ENCODE measurements around the gene P3H4.
A peak's percentile ranks its signal among the peaks of the same experiment; 100 is the strongest.

P3H4 gene

DNA sequence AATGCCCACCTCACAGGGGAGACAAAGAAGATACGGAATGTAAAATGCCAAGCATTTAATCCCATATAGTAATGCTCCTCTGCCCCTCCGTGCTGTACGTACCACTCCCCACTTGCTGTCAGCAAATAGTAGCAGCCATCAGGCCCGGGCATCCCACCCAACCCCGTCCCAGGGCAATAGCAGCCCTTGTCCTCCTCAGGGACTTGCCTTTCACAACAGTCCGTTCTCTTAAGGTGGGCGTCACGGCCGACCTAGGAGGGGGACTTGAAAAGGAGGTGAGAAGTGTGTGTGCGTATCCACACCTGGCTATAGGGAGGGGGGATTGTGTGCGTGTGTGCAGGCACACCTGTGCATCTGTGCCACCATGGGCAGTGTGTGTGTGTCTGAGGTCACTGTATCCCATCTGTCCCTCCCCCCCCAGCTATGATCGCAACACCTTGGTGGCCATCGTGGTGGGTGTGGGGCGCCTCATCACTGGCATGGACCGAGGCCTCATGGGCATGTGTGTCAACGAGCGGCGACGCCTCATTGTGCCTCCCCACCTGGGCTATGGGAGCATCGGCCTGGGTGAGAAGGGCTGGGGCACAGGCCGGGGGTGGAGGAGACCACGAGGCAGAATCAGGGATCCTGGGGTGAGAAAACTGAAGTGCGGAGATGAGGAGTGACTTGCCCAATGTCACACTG, 5.0 kb upstream of the P3H4 start:
- TF ChIP-seq, protein P1, sequence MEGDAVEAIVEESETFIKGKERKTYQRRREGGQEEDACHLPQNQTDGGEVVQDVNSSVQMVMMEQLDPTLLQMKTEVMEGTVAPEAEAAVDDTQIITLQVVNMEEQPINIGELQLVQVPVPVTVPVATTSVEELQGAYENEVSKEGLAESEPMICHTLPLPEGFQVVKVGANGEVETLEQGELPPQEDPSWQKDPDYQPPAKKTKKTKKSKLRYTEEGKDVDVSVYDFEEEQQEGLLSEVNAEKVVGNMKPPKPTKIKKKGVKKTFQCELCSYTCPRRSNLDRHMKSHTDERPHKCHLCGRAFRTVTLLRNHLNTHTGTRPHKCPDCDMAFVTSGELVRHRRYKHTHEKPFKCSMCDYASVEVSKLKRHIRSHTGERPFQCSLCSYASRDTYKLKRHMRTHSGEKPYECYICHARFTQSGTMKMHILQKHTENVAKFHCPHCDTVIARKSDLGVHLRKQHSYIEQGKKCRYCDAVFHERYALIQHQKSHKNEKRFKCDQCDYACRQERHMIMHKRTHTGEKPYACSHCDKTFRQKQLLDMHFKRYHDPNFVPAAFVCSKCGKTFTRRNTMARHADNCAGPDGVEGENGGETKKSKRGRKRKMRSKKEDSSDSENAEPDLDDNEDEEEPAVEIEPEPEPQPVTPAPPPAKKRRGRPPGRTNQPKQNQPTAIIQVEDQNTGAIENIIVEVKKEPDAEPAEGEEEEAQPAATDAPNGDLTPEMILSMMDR (IDR thresholded peaks at IDR 0.05; ENCODE audit: low read depth, low read length, missing control alignments), result no peak
- DNase-seq (ENCODE audit: low read depth), result no peak
- in situ Hi-C loops (cut with HindIII; ENCODE audit: low sequenced_read_pairs), result no loop called here
- H3K4me3 ChIP-seq (ENCODE audit: low read depth, low read length), result no peak overlapping the region

DNA sequence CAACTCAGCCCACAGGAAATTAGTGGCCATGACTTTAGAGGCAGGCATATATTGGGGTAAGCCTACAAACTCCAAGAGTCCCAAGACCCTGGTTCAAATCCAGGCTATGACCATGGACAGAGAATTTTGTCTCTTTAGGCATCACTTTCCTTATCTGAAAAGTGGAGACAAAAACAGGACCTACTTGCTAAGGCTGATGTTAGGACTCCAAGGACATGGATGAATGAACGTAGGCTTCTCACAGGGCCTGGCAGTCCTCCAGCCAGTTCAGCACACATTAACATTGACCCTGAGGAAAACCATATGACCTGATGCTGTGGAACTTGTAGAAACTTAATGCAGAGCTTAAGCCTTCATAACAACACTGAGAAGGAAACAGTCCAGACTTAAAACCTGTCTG, 2.4 kb upstream of the P3H4 start:
- in situ Hi-C loops (cut with HindIII; ENCODE audit: low sequenced_read_pairs), result no loop called here
- no peak for DNase-seq (ENCODE audit: low read depth)
- TF ChIP-seq, protein P1 (IDR thresholded peaks at IDR 0.05; ENCODE audit: low read depth, low read length, missing control alignments), result no peak
- H3K4me3 ChIP-seq (ENCODE audit: low read depth, low read length), result peak overlapping the region; percentile 89

DNA sequence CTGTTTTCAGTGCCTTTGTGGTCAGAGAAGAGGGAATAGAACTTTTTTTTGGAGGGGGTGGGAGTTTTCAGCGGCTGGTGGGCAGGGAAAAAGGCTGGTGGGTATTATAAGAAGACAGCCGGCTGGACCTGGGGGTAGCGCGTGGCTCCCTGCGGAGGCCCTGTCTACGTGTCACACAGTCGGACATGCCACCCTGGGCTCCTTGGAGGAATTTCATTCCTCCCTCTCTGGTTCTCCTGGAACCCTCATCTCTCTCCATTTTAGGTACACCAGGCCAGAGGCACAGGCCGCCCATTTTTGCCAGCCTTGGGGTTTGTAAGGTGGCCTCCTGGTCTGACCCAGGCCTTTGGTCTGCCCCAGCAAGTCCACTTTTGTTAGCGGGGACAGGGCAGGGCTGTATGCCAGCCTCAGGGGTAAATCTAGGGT, 2.0 kb upstream of the P3H4 start:
- H3K4me3 ChIP-seq (ENCODE audit: low read depth, low read length), result peak overlapping the region; percentile 89
- TF ChIP-seq, protein P1 (IDR thresholded peaks at IDR 0.05; ENCODE audit: low read depth, low read length, missing control alignments), result no peak
- no peak for DNase-seq (ENCODE audit: low read depth)
- in situ Hi-C loops (cut with HindIII; ENCODE audit: low sequenced_read_pairs), result no loop called here

DNA sequence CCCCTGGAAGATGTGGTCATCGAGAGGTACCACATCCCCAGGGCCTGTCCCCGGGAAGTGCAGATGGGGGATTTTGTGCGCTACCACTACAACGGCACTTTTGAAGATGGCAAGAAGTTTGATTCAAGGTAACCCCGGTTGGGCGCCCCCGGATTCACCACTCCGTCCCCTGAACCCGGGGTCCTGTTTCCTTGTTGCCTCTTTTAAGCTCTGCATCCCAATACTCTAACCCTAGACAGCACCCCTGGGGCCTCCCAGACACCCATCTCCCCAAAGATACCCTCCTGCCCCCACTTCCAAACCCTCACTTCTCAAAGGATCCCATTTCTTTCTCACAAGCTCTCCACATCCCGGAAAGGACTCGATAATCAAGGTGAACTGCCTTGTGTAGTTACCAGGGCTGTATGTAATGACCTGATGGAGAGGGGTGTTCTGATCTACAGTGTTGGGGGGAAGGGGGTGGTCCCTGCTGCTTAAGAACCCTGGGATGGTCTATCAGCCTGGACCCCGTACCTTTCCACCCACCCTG, 1.5 kb upstream of the P3H4 start:
- TF ChIP-seq, protein P1 (IDR thresholded peaks at IDR 0.05; ENCODE audit: low read depth, low read length, missing control alignments), result no peak
- H3K4me3 ChIP-seq (ENCODE audit: low read depth, low read length), result peak overlapping the region; percentile 89
- in situ Hi-C loops (cut with HindIII; ENCODE audit: low sequenced_read_pairs), result no loop called here
- no peak for DNase-seq (ENCODE audit: low read depth)

DNA sequence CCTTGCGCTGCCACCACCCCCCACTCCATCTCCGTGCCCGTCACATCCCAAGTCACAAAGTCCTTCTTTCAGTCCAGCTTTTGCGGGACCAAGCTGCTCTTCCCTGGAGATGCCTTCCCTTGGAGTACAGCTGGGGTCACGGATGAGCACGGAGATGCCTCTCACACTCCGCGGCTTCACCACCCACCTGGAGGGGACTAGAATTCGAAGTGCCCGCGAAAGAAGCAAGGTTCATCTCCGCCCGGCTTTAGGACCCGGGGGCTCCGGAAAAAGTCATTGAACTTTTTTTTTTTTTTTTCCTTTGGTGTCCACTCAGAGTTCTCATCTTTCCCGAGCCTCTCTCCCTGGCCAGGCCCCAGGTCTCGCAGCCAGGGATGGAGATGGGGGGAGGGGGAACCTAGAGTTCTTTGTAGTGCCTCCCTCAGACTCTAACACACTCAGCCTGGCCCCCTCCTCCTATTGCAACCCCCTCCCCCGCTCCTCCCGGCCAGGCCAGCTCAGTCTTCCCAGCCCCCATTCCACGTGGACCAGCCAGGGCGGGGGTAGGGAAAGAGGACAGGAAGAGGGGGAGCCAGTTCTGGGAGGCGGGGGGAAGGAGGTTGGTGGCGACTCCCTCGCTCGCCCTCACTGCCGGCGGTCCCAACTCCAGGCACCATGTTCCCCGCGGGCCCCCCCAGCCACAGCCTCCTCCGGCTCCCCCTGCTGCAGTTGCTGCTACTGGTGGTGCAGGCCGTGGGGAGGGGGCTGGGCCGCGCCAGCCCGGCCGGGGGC, 817 bp upstream of the P3H4 start, which contains the start of gene FKBP10:
Gene FKBP10 (plus strand): TSS at position 624 of the 771 bp plus-strand sequence. CDS start 31 bp downstream, at position 655.
- TF ChIP-seq, protein P1 (IDR thresholded peaks at IDR 0.05; ENCODE audit: low read depth, low read length, missing control alignments), result no peak
- in situ Hi-C loops (cut with HindIII; ENCODE audit: low sequenced_read_pairs), result no loop called here
- H3K4me3 ChIP-seq (ENCODE audit: low read depth, low read length), result peak within 1 kb of the TSS; percentile 89
- peak; percentile 74 for DNase-seq (ENCODE audit: low read depth)

DNA sequence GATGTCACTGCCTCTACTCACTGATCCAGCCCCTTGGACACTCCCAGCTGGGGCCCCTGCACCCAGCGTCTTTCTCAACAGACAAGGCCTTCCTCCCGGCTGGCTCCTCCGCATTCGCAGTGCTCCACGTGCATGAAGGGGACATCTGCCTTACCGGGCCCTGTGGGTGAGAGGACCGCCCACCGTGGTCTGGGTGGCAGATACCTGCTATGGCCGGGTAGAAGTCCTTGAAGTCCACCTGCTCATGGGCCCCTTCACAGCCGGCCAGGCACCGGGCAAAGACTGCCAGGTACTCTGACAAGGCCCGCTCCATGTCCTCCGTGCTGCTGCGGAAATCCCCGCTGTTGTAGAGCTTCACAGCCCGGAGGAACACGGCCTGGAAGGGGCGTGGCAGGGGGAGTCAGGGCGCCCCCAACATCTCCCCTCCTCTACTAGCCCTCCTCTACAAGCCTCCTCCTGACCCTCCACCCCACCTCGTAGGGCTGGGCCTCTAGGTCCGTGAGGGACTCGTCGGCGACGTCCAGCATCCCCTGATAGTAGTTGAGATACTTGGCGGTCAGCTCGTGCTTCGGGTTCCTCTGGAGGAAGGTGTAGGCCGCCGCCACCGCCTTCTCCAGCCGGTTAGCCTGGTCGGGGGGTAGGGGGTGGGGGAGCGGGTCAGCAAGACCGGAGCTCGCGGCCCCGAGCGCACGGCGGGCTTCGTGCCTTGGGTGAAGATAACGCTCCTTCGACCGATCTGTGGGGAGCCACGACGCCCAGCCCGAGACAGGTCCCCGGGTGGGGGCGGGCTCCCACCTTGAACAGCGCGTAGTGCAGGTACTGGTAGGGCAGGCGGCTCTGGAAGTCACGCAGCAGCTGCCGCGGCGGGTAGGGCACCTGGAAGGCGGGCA, 845 bp downstream of the P3H4 start:
- TF ChIP-seq, protein P1 (IDR thresholded peaks at IDR 0.05; ENCODE audit: low read depth, low read length, missing control alignments), result no peak
- H3K4me3 ChIP-seq (ENCODE audit: low read depth, low read length), result peak overlapping the region; percentile 89
- in situ Hi-C loops (cut with HindIII; ENCODE audit: low sequenced_read_pairs), result no loop called here
- DNase-seq (ENCODE audit: low read depth), result no peak
